SIG-M5 (cell line): ENCODE data around the gene ZNF594.
"Not testable (repeated sequence)": the region's sequence is repeated elsewhere in the genome, so short reads cannot be mapped to it uniquely, and the experiment has no call there.

Experiments used
- DNase-seq: peaks from one replicate; lab custom pipeline; 2025; lab: John Stamatoyannopoulos, UW

The ZNF594 gene

DNA sequence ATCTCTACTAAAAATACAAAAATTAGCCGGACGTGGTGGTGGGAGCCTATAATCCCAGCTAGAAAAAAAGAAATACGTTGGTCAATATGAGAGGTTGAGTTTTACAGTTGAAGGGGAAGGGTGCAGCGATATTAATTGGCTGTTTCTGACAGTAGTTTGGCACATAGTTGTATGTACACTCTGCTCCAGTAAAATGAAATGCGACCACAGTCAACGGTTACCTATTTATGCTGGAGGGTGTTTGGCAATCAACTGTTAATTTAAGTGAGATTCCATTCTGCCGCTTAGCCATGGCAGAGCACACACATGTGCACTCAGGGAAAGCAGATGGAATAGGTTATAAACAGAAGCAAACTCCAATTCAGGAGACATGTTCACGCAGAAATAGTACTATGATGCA is 9.3 kb upstream of the ZNF594 start:
- DNase-seq: no peak

DNA sequence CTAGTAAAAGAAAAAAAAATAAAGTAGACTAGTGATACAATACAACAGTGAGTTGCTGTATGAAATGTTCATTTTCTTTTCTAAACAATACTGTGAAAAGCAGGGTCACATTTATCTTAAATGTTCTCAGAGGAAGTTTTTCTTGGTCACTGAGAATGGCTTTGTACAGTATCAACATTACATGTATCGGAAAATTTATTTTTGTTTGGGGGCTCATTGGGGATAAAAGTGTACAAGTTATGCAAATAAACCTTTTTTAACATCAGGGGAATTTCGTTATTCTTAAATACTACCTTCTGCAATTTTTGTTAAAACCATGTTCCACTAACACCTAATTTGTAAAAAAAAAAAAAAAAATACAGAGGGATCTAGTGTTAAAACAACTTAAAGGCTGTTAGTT is 8.7 kb upstream of the ZNF594 start:
- no peak for DNase-seq

DNA sequence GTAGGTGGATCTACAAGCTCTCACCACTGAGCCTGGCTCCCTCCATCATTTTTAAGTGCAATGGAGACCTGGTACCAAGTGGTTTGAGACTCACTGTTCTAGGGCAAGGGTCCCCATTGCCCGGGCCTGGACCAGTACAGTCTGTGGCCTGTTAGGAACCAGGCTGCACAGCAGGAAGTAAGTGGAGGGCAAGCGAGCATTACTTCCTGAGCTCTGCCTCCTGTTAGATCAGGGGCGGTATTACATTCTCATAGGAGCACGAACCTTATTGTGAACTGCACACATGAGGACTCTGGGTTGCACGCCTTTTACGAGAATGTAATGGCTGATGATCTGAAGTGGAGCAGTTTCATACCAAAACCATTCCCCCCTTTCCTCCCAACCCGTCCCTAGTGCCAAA is 6.8 kb upstream of the ZNF594 start:
- DNase-seq: no peak

DNA sequence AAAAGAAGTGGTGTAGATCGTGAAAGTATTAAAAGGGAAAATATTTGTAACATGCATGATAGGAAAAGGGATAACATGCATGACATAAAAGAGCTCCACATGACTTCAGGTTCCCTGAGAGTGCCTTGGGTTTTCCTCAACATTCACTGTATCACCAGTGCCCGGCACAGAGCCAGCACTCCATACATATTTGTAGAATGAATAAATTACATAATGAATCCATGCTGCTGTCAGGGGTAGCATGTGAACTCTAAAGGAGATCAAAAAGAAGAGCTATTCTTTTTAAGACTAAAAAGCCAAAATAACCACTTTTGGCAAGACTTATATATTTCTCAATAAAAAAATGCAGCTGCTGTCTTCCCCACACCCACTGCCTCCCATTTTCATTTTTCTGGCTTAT is 2.7 kb upstream of the ZNF594 start:
- DNase-seq: no peak

DNA sequence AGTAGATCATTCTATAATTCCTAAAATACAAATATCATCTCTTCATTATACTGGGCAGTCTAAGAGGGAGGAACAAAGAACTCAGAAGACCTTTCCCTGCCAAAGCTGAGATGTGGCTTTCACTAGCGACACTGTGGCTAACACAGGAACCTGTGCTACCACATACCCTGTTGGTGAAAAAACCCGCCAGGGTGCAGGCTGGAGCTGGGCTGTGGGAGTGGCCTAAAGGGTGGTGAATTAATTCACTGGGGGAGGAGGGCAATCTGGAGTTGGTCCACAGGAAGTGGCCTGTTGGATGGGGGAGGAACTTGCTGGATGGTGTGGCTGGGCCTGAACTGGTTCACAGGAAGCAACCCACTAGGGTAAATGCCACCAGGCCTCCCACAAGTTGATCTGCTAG is 7.4 kb downstream of the ZNF594 start:
- DNase-seq: no peak

DNA sequence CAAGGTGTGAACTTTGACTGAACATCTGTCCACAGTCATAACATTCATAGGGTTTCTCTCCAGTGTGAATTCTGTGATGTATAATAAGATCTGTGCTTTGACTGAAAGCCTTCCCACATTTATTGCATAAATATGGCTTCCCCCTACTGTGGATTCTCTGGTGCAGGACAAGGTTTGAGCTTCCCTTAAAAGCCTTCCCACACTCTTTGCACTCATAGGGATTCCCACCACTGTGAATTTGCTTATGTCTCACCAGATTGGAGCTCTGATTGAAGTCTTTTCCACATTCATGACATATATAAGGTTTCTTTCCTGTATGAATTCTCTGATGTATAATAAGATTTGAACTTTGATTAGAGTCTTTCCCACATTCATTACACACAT is 8.3 kb downstream of the ZNF594 start:
- no peak for DNase-seq

DNA sequence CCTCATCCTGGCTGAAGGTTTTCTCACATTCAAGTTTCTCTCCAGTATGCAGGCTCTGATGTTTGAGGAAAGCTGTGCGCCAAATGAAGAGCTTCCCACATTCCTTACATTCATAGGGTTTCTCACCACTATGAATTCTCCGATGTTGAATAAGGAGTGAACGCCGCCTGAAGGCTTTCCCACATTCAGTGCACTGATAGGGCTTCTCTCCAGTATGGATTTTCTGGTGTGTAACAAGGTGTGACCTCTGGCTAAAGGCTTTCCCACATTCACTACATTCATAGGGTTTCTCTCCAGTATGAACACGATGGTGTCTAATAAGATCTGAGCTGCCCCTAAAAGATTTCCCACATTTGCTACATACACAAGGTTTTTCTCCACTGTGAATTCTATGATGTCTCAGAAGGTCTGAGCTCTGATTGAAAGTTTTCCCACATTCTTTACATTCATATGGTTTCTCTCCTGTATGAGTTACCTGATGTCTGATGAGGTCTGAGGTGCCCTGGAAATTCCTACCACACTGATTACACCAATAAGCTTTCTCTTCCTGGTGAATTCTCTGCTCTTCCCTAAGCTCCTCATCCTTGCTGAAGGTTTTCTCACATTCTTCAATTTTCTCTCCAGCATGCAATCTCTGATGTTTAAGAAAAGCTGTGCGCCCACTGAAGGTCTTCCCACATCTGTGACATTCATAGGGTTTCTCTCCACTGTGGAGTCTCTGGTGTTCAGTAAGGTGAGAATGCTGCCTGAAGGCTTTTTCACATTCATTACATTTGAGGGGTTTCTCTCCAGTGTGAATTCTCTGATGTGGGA is 8.9 kb downstream of the ZNF594 start:
- no peak for DNase-seq

DNA sequence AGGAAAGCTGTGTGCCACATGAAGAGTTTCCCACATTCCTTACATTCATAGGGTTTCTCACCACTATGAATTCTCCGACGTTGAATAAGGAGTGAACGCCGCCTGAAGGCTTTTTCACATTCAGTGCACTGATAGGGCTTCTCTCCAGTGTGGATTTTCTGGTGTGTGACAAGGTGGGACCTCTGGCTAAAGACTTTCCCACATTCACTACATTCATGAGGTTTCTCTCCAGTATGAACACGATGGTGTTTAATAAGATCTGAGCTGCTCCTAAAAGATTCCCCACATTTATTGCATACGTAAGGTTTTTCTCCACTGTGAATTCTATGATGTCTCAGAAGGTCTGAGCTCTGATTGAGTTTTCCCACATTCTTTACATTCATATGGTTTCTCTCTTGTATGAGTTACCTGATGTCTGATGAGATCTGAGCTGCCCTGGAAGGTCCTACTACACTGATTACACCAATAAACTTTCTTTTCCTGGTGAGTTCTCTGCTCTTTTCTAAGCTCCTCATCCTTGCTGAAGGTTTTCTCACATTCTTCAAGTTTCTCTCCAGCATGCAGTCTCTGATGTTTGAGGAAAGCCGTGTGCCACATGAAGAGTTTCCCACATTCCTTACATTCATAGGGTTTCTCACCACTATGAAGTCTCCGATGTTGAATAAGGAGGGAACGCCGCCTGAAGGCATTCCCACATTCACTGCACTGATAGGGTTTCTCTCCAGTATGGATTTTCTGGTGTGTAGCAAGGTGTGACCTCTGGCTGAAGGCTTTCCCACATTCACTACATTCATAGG is 10.0 kb downstream of the ZNF594 start:
- DNase-seq: no peak

DNA sequence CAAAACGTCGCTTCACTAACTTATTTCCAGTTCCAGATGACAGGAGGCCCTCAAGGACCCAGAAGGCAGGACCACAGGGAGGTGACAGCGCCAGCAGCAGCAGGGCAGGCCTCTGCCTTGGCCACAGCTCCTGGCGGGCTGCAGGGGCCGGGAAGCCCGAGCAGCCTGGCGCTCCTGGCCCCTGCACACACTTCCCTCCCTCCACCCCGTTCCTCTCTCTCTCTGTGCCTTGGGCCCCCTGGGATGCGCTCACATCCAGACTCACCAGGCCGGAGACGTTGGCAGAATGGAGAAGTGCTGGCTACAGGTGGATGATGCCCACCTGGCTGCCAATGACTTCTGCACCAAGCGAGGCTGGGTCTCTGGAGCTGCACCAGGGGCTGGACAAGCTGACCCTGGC is 12.7 kb downstream of the ZNF594 start:
- no peak for DNase-seq

DNA sequence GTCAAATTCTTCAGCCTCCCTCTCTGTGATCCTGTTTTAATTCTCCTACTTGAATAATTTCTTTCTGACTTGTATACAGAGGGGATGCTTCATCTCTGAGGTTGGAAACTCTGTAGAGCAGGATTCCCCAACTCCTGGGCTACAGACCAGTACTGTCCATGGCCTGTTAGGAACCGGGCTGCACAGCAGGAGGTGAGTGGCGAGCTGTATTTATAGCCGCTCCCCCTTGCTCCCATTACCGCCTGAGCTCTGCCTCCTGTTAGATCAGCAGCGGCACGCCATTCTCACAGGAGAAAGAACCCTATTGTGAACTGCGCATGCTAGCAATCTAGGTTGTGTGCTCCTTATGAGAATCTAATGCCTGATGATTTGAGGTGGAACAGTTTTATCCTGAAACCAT is 16.6 kb downstream of the ZNF594 start:
- DNase-seq: not testable (repeated sequence)

DNA sequence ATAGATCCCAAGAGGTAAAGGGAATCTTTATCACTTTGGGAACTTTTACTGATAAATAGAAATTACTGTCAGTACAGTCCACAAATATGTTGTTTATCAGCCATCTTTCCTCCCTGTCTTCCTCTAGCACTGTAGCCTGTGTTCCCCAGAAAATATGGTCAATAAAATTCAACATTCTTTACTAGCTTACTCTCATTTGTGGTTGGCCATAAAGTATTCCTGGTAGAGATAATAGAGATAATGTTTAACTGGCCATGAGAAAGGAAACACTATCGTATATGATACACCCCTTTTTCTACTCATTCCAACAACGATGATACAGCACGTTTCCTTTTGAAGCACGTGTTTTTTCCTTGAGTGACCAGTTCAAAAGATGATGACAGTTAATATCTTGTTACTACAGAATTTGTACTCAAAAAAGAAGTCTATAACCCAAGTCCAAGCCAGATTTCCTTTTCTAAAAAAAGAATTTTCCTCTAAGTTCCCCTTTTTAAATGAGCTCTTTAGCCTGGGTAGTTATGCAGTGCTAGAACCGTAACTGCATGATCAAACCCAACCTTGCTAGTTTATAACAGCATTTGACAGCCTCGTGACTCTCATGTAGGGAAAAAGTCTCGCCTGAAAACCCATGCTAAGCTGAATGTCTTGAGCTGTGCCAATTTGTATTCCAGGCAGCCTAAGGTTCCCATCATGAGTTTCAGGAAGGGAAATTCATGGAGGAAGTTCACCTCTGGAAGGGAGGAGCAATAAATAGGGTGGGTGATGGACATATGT is 25.7 kb downstream of the ZNF594 start:
- DNase-seq: not testable (repeated sequence)

DNA sequence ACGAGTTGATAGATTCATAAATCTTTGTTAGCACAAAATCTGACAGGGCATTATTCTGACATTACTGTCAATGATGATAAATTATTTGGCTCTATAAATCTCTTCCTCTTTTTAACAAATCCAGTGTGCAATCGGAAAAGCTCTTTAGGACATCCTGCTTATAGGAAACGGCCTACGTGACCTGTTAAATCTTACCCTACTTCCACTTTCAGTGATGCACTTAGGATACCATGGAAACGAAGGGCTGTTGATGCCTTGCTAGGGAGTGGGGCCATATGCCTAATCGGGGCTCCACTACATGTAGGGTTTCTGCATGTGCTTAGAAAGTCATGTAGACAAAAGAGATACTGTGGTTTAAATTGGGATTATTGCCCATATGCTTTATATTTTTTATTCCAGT is 27.2 kb downstream of the ZNF594 start:
- no peak for DNase-seq

DNA sequence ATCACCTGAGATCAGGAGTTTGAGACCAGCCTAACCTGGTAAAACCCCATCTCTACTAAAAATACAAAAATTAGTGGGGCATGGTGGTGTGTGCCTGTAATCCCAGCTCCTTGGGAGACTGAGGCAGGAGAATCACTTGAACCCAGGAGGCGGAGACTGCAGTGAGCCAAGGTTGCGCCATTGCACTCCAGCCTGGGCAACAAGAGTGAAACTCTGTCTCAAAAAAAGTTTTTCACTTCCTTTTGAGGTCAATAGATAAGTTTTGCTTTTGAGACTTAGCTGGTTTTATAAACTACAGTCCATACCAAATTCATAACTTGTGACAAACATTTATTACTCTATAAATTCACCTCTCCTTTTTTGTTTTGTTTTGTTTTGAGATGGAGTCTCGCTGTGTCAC is 29.9 kb downstream of the ZNF594 start:
- DNase-seq: not testable (repeated sequence)

DNA sequence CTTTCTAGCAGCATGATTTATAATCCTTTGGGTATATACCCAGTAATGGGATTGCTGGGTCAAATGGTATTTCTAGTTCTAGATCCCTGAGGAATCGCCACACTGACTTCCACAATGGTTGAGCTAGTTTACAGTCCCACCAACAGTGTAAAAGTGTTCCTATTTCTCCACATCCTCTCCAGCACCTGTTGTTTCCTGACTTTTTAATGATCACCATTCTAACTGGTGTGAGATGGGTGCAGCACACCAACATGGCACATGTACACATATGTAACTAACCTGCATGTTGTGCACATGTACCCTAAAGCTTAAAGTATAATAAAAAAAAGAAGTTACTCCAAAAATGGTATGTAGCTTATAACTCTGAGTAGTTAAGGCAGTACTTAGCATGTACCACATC is 31.0 kb downstream of the ZNF594 start:
- not testable (repeated sequence) for DNase-seq

DNA sequence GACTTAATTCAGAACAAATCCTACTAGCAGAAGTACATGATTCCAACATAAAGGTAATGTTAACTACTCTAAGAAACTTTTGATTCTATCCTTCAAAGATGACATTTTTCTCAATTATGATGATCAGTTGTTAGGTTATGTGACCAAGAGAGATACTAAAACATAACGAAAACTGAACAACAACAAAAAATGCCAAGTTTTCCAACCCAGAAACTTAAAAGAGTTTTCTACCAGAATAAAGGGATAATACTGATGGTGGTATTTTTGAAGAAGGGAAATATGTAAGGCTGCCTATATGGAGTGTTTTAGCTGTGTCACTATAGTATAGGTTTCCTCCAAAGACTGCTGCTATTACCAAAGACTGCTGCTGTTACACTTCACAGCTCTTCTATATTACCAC is 45.5 kb downstream of the ZNF594 start:
- not testable (repeated sequence) for DNase-seq

DNA sequence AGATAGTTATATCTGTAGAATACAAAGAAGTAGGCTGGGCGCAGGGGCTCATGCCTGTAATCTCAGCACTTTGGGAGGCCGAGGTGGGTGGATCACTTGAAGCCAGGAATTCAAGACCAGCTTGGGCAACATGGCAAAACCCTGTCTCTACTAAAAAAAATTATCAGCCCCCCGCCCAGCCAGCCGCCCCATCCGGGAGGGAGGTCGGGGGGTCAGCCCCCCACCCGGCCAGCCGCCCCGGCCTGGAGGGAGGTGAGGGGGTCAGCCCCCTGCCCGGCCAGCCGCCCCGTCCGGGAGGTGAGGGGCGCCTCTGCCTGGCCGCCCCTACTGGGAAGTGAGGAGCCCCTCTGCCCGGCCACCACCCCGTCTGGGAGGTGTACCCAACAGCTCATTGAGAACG is 48.8 kb downstream of the ZNF594 start:
- not testable (repeated sequence) for DNase-seq

DNA sequence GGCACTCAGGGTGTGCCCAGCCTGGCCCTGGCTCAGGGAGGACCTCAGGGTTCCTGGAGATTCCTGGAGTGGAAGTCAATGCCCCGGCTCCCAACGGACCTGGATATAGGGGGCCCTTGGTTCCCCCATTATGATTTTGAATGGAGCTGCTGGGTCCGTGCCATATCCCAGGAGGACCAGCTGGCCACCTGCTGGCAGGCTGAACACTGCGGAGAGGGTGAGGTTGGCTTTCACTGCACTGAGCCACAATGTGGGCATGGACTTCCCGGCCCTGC is 52.3 kb downstream of the ZNF594 start:
- DNase-seq: no peak

DNA sequence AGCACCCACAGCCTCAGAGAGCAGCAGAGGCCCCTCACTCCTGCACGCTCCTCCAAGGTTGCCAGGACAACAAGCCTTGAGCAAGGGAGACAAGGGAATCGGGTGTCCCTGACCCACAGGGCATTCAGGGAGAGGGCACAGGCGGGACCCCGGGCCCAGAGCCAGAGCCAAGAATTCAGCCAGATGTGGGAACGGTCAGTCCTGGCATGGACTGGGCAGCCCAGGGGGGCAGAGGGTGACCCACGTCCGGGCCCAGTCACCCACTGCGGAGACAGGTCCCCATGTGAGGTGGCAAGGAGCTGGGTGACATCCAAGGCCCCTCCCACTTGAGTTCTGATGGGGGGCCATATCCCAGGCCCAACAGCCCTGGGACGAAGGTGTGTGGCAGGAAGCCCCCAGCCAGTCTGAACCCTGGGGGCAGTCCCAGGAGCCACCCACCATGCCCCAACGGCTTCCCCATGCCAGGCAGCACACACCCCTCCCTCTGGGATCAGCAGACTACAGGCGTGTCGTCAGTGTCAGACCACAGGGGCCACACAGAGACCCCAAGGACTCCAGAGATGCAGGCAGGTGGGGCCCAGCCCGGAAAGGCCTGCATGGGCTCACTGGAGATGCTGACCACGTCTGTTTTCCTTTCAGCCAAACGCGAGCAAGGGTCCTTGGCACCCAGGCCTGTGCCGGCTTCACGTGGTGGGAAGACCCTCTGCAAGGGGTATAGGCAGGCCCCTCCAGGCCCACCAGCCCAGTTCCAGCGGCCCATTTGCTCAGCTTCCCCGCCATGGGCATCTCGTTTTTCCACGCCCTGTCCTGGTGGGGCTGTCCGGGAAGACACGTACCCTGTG is 52.8 kb downstream of the ZNF594 start:
- no peak for DNase-seq

DNA sequence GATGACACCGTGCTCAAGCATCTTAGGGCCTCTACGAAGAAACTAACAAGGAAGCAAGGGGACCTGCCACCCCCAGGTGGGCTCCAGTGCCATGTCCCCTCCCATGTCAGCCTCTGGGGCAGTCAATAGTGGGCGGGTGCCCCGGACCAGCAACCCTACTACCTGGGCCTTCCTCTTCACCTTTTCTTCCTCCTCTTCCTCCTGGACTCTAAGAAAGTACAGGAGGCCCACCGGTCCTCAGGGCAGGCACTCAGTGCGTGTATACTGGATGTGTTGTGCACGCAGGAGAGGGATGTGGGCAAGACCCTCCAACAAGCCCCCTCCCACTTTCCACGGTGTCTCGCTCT is 53.5 kb downstream of the ZNF594 start:
- not testable (repeated sequence) for DNase-seq

DNA sequence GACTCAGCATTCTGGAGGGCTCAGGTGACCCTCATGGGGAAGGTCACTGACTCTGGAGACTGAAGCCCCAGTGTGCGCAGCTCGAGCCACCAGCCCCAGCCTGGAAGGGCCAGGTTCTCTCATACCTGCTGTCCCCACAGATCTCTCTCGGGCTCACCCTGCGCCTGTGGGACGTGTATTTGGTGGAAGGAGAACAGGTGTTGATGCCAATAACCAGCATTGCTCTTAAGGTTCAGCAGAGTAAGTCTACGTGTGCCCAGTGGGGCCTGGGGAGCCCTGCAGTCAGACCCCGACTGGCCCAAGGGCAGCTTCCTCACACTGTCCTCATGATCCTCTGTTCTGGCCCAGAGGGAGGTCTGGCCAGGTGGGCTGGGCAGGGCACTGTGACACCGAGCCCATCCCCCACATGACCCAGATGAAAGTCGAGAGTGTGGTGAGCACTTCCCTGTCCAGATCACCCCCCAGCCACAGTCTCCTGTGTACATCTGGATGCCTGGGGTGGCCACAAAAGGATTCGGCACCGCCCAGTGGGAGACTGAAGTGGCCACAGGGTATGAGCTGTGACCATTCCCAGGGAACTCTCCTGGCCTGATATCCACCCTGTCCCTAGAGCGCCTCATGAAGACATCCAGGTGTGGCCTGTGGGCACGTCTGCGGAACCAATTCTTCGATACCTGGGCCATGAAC is 54.0 kb downstream of the ZNF594 start:
- DNase-seq: not testable (repeated sequence)

DNA sequence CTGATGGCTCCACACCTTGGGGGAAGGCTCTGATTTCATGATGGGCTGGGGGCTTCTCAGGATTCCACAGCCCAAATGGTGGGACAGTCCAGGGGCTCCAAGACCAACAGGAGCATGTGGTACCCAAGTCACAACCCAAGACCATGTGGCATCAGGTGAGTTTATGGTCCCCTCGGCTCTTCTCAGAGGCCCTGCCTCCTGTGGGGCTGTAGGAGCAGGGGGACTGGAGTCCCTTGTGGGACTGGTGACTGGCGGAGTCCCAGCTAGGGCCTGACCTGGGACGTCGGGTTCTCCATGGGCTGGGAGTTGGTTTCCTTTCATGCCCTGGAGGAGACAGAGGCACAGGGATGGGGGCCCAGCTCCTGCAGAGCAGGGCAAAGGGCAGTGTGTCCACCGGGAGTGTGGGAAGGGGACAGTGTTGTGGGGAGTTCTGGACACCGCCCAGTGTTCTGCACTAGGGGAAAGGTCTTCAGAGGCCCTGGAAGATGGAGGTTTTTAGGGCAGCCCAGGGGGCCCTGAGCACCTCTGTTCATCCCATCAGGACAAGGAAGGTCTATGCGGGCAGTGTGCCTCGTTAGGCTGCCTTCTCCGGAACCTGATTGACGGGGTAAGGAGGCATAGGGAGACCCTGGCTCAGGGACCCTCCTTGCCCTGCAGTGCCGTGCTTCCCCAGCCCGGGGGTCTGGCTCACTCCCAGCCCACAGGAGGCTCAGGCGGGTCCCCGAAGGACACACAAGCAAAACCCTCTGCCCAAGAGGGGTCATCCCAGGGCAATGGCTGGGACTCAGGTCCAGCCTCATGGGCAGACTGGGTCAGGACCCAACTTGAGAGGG is 54.9 kb downstream of the ZNF594 start:
- not testable (repeated sequence) for DNase-seq
